Esophagus muscularis mucosa (tissue), 4 donors: ENCODE data around the gene HSDL1.
A peak's percentile ranks its signal among the peaks of the same experiment; 100 is the strongest.

Experiments
- CTCF ChIP-seq, 3 experiments: fragments of 200-600 bp in 2 of 3; fragments of 450-650 bp in 1 of 3; sonication (generic) in 2 of 3; IDR thresholded peaks; one replicate each; pipeline ENCODE4 v1.5.1; 2017 to 2019; ENCODE audit warnings: antibody characterized with exemption in 3 of 3, mild to moderate bottlenecking in 2 of 3, moderate library complexity in 1 of 3
- EP300 ChIP-seq: sonication (generic); formaldehyde crosslinking; IDR thresholded peaks from one replicate; pipeline ENCODE4 v1.6.1; 2017; ENCODE audit warnings: antibody characterized with exemption
- POLR2A ChIP-seq: fragments of 450-650 bp; IDR thresholded peaks from one replicate; pipeline ENCODE4 v1.6.1; 2017; ENCODE audit warnings: antibody characterized with exemption, moderate library complexity, mild to moderate bottlenecking, low read depth
- POLR2AphosphoS5 ChIP-seq, 2 donors: sonication (generic); formaldehyde crosslinking; IDR thresholded peaks; one replicate each; pipeline ENCODE4 v1.6.1; 2017; ENCODE audit warnings: antibody characterized with exemption in 2 of 2

GRCh38 chr16:84084570-84085270 is 60.3 kb downstream of the HSDL1 start:
- TF ChIP-seq CTCF (IDR thresholded peaks at IDR 0.05) (peak; percentile 49 to 64 (median 49)), POLR2AphosphoS5 (IDR thresholded peaks at IDR 0.05) (no peak), POLR2A (no peak), EP300 (no peak)
